ENCODE measurements around the gene RNLS.
"Not testable (repeated sequence)": the region's sequence is repeated elsewhere in the genome, so short reads cannot be mapped to it uniquely, and the experiment has no call there.

The RNLS gene

GRCh38 chr10:88332503-88333247 lies 250.4 kb downstream of the RNLS start:
- no peak for DNase-seq

- no peak for DNase-seq
These were observed 252.9 kb downstream of the RNLS start for GRCh38 chr10:88330174-88330573.

- DNase-seq, result no peak
These were observed 260.6 kb downstream of the RNLS start for GRCh38 chr10:88322324-88323063.

- no peak for DNase-seq
These were observed 263.1 kb downstream of the RNLS start for GRCh38 chr10:88319960-88320517.

- DNase-seq, result no peak
These were observed 264.3 kb downstream of the RNLS start for GRCh38 chr10:88318803-88319202.

- DNase-seq, result no peak
These were observed 266.0 kb downstream of the RNLS start for GRCh38 chr10:88317099-88317498.

GRCh38 chr10:88316292-88316861 lies 266.7 kb downstream of the RNLS start:
- DNase-seq, result no peak

- DNase-seq, result no peak
These were observed 267.4 kb downstream of the RNLS start for GRCh38 chr10:88315755-88316154.

- DNase-seq, result no peak
These were observed 268.8 kb downstream of the RNLS start for GRCh38 chr10:88314362-88314761.

- DNase-seq, result no peak
These were observed 269.2 kb downstream of the RNLS start for GRCh38 chr10:88313878-88314277.

- no peak for DNase-seq
These were observed 270.3 kb downstream of the RNLS start for GRCh38 chr10:88312855-88313254.

- no peak for DNase-seq
These were observed 271.9 kb downstream of the RNLS start for GRCh38 chr10:88311264-88311663.

- no peak for DNase-seq
These were observed 273.8 kb downstream of the RNLS start for GRCh38 chr10:88309365-88309764.

GRCh38 chr10:88308361-88308760 lies 274.8 kb downstream of the RNLS start:
- DNase-seq, result not testable (repeated sequence)

GRCh38 chr10:88299787-88300186 lies 283.3 kb downstream of the RNLS start:
- no peak for DNase-seq

- DNase-seq, result no peak
These were observed 286.0 kb downstream of the RNLS start for GRCh38 chr10:88297103-88297502.

GRCh38 chr10:88293651-88294230 lies 289.4 kb downstream of the RNLS start:
- no peak for DNase-seq

- no peak for DNase-seq
These were observed 290.0 kb downstream of the RNLS start for GRCh38 chr10:88293073-88293472.

GRCh38 chr10:88292185-88292514 lies 291.0 kb downstream of the RNLS start:
- no peak for DNase-seq

GRCh38 chr10:88291289-88292184 lies 291.6 kb downstream of the RNLS start:
- DNase-seq, result no peak

GRCh38 chr10:88289342-88289741 lies 293.8 kb downstream of the RNLS start:
- DNase-seq, result no peak

GRCh38 chr10:88288320-88289059 lies 294.6 kb downstream of the RNLS start:
- DNase-seq, result no peak

Measured in activated T-cell treated with anti-CD3 and anti-CD28 coated beads, Interleukin-2, amount 50 U/mL, for 1 hour (primary cell).